SU-DHL-6 (cell line): Measurements from ENCODE around the gene SELE.

Experiments
- H2AFZ ChIP-seq: fragments of 200-600 bp; sonication (generic); 2 replicates; pipeline ENCODE4 v1.6.1; 2014; ENCODE audit warnings: low read depth, mild to moderate bottlenecking, moderate library complexity, mixed read lengths, antibody characterized with exemption, low read length; ENCODE audit not compliant: severe bottlenecking
- H3F3A ChIP-seq: fragments of 200-600 bp; shearing (Covaris generic); 2 replicates; pipeline ENCODE4 v1.6.0; 2016; ENCODE audit warnings: antibody characterized with exemption, mild to moderate bottlenecking; ENCODE audit not compliant: insufficient read depth
- H3K27ac ChIP-seq: fragments of 200-600 bp; sonication (generic); 2 replicates; pipeline ENCODE4 v1.5.1; 2016; ENCODE audit warnings: low read depth, mild to moderate bottlenecking, low read length, moderate library complexity, mixed read lengths
- H3K27me3 ChIP-seq: fragments of 200-600 bp; sonication (generic), shearing (Covaris generic); 2 replicates; pipeline ENCODE4 v1.6.0; 2014; ENCODE audit warnings: mild to moderate bottlenecking, low read length
- H3K36me3 ChIP-seq: fragments of 200-600 bp; sonication (generic); 2 replicates; pipeline ENCODE4 v1.6.1; 2014; ENCODE audit warnings: mild to moderate bottlenecking, low read length, mixed read lengths
- H3K4me2 ChIP-seq: fragments of 300-600, 200-600 bp; shearing (Covaris generic), sonication (generic); 2 replicates; pipeline ENCODE4 v1.6.0; 2014; ENCODE audit warnings: low read length, low read depth, mild to moderate bottlenecking; ENCODE audit not compliant: poor library complexity, severe bottlenecking
- H3K4me3 ChIP-seq: fragments of 200-600 bp; sonication (generic); 2 replicates; pipeline ENCODE4 v1.5.1; 2014; ENCODE audit warnings: antibody characterized with exemption, low read length, mild to moderate bottlenecking, mixed read lengths; ENCODE audit not compliant: insufficient read depth, poor library complexity, severe bottlenecking
- H3K79me2 ChIP-seq: fragments of 200-600 bp; sonication (generic); 2 replicates; pipeline ENCODE4 v1.6.1; 2014; ENCODE audit warnings: mild to moderate bottlenecking, low read length, moderate library complexity; ENCODE audit not compliant: insufficient read depth
- H3K9ac ChIP-seq: fragments of 200-600 bp; sonication (generic); 2 replicates; pipeline ENCODE4 v1.7.0; 2014; ENCODE audit warnings: mild to moderate bottlenecking, low read length
- H3K9me2 ChIP-seq: fragments of 200-600 bp; sonication (generic); replicated peaks from 2 replicates; pipeline ENCODE4 v1.6.1; 2014; ENCODE audit warnings: low read length; ENCODE audit not compliant: insufficient read depth
- H3K9me3 ChIP-seq: fragments of 200-600 bp; sonication (generic); 2 replicates; pipeline ENCODE4 v1.6.1; 2014; ENCODE audit warnings: low read length, mixed read lengths; ENCODE audit not compliant: insufficient read depth
- H4K20me1 ChIP-seq: fragments of 200-600 bp; sonication (generic); 2 replicates; pipeline ENCODE4 v1.6.1; 2014; ENCODE audit warnings: low read depth, mild to moderate bottlenecking, antibody characterized with exemption, low read length, moderate library complexity, mixed read lengths
- EZH2phosphoT487 ChIP-seq: fragments of 200-600 bp; sonication (generic), shearing (Covaris generic); conservative IDR thresholded peaks from 2 replicates; pipeline ENCODE4 v1.6.1; 2018; ENCODE audit warnings: mild to moderate bottlenecking, antibody characterized with exemption, low read length, moderate library complexity, mixed read lengths
- TF ChIP-seq, protein P1 (sequence below): fragments of 200-600 bp; sonication (generic); IDR thresholded peaks from one replicate; pipeline ENCODE4 v1.5.1; 2017; ENCODE audit warnings: antibody characterized with exemption, mild to moderate bottlenecking, low read length, moderate library complexity; ENCODE audit not compliant: insufficient read depth, poor library complexity, severe bottlenecking

Gene SELE

DNA sequence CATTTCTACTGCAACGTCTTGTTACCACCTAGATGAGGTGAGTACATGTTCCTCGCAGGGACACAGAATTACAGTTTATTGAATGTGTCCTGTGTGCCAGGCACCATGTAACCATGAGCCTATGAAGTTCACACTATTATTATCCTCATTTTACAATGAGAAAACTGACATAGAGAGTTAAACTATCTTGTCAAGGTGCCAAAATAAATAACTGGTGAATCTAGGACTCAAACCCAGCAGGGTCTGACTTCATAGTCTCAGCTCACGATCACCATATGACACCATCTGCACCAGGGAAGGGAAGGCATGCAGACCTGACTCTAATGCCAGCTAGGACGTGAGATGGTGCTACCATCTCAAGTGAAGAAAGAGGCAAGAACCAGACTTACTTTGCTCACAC is 2.4 kb downstream of the SELE start:
- Histone ChIP-seq H3K9me2 (no peaks in the 10 kb centered on the region), H3K4me2 (no peak overlapping the region), H3K9ac (no peak overlapping the region), H3K27me3 (no peaks in the 10 kb centered on the region), H3K79me2 (no peaks in the 10 kb centered on the region), H2AFZ (no peak overlapping the region), H3K27ac (no peak overlapping the region), H3K9me3 (no peaks in the 10 kb centered on the region; the same call in 1 of the 2 replicates), H3F3A (no peaks in the 10 kb centered on the region), H3K36me3 (no peaks in the 10 kb centered on the region), H3K4me3 (no peak overlapping the region), H4K20me1 (no peaks in the 10 kb centered on the region)
- TF ChIP-seq EZH2phosphoT487 = no peak
- TF ChIP-seq, protein P1, sequence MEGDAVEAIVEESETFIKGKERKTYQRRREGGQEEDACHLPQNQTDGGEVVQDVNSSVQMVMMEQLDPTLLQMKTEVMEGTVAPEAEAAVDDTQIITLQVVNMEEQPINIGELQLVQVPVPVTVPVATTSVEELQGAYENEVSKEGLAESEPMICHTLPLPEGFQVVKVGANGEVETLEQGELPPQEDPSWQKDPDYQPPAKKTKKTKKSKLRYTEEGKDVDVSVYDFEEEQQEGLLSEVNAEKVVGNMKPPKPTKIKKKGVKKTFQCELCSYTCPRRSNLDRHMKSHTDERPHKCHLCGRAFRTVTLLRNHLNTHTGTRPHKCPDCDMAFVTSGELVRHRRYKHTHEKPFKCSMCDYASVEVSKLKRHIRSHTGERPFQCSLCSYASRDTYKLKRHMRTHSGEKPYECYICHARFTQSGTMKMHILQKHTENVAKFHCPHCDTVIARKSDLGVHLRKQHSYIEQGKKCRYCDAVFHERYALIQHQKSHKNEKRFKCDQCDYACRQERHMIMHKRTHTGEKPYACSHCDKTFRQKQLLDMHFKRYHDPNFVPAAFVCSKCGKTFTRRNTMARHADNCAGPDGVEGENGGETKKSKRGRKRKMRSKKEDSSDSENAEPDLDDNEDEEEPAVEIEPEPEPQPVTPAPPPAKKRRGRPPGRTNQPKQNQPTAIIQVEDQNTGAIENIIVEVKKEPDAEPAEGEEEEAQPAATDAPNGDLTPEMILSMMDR = no peak

- no peak overlapping the region for H3K9ac ChIP-seq
- no peaks in the 10 kb centered on the region for H3K36me3 ChIP-seq
- H3K27ac ChIP-seq = no peak overlapping the region
- TF ChIP-seq, protein P1 = no peak
- TF ChIP-seq EZH2phosphoT487 = no peak
- H3K9me3 ChIP-seq = no peaks in the 10 kb centered on the region
- H3K4me2 ChIP-seq = no peak overlapping the region
- no peaks in the 10 kb centered on the region for H4K20me1 ChIP-seq
- no peaks in the 10 kb centered on the region for H3K9me2 ChIP-seq
- no peaks in the 10 kb centered on the region for H3K27me3 ChIP-seq
- no peak overlapping the region for H2AFZ ChIP-seq
- no peak overlapping the region for H3K4me3 ChIP-seq
- H3K79me2 ChIP-seq = no peaks in the 10 kb centered on the region
- H3F3A ChIP-seq = no peaks in the 10 kb centered on the region
These were observed 3.9 kb downstream of the SELE start for GRCh38 chr1:169729991-169730390.

DNA sequence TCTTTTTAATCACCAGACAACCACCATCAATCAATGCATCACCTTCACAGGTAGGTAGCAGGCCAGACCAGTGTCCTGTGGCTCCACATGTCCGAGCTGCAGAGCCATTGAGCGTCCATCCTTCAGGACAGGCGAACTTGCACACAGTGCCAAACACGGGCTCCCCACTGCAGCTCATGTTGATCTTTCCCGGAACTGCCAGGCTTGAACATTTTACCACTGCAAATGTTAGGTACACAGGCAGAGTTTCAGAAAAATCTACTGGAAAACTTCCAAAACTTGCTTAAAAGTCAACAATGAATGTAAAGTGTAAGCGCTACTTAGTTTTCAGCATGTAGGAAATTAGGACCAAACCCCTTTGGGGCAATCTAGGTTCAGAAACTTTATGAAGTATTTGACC is 6.6 kb downstream of the SELE start:
- H3K9me3 ChIP-seq = no peaks in the 10 kb centered on the region
- no peak overlapping the region for H3K27ac ChIP-seq
- no peak overlapping the region for H3K9ac ChIP-seq
- no peak overlapping the region for H2AFZ ChIP-seq
- H3K36me3 ChIP-seq = no peaks in the 10 kb centered on the region
- H3K27me3 ChIP-seq = no peaks in the 10 kb centered on the region
- H3F3A ChIP-seq = no peaks in the 10 kb centered on the region
- no peak overlapping the region for H3K4me2 ChIP-seq
- no peak overlapping the region for H3K4me3 ChIP-seq
- no peak for TF ChIP-seq EZH2phosphoT487
- TF ChIP-seq, protein P1 = no peak
- H3K79me2 ChIP-seq = no peaks in the 10 kb centered on the region
- H4K20me1 ChIP-seq = no peaks in the 10 kb centered on the region
- H3K9me2 ChIP-seq = no peaks in the 10 kb centered on the region

GRCh38 chr1:169726851-169727250 is 7.0 kb downstream of the SELE start:
- H2AFZ ChIP-seq = no peak overlapping the region
- H3K9ac ChIP-seq = no peak overlapping the region
- no peak overlapping the region for H3K4me3 ChIP-seq
- H3K9me2 ChIP-seq = no peaks in the 10 kb centered on the region
- TF ChIP-seq EZH2phosphoT487 = no peak
- TF ChIP-seq, protein P1 = no peak
- no peaks in the 10 kb centered on the region for H3K27me3 ChIP-seq
- H3K27ac ChIP-seq = no peak overlapping the region
- no peak overlapping the region for H3K4me2 ChIP-seq
- H3K79me2 ChIP-seq = no peaks in the 10 kb centered on the region
- no peaks in the 10 kb centered on the region for H3K36me3 ChIP-seq
- H3K9me3 ChIP-seq = no peaks in the 10 kb centered on the region
- no peaks in the 10 kb centered on the region for H4K20me1 ChIP-seq
- H3F3A ChIP-seq = no peaks in the 10 kb centered on the region
